NCI-H1694 (cell line): ENCODE measurements around the gene SRRM4.

ENCODE experiments used
- DNase-seq: peaks from one replicate; lab custom pipeline; 2025; lab: John Stamatoyannopoulos, UW

SRRM4 gene

GRCh38 chr12:119168721-119169120 lies 187.4 kb downstream of the SRRM4 start:
- no peak for DNase-seq

DNA sequence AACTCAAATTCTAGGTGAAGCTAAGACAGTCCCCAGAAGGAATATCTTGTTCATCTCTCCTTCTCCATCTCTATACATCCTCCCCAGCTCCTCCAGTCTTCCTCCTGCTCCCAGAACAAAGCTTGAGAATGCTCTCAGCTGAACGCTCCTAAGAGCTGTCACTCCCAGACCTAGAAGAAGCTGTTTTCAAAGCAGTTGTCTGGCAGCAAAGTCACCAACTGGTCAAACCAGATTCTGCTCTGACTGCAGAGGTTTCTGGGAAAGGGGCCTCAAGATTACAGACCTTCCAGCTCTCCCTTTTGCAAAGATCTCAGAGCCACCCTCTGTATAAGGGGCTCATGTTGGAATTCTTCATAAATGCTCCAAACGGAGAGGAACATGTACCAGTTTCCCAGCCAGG lies 187.8 kb downstream of the SRRM4 start:
- DNase-seq, result no peak

GRCh38 chr12:119171291-119171690 lies 189.9 kb downstream of the SRRM4 start:
- DNase-seq, result no peak

- no peak for DNase-seq
Measured at GRCh38 chr12:119171691-119172425, 190.5 kb downstream of the SRRM4 start.

DNA sequence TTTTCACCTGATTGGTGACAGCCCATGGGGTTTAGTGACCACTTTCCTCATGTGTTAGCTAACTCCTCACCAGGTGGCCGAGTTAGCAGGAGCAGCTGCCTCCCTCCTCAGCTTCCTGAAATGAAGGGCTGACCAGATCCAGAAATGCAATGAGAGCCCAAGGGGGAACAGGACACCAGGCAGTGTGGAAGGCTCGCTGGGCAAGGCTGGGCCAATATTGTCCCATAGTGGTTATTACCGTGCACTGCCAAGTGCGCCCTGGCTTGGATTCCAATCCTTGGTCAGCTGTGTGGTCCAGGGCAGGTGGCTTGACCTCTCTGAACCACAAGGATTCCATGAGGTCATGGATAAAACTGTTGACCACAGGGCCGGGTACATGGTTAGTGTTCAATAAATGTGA lies 193.7 kb downstream of the SRRM4 start:
- no peak for DNase-seq

- peak; percentile 37 for DNase-seq
Measured at GRCh38 chr12:119176267-119177055, 195.1 kb downstream of the SRRM4 start.

GRCh38 chr12:119177056-119177325 lies 195.7 kb downstream of the SRRM4 start:
- DNase-seq, result no peak

DNA sequence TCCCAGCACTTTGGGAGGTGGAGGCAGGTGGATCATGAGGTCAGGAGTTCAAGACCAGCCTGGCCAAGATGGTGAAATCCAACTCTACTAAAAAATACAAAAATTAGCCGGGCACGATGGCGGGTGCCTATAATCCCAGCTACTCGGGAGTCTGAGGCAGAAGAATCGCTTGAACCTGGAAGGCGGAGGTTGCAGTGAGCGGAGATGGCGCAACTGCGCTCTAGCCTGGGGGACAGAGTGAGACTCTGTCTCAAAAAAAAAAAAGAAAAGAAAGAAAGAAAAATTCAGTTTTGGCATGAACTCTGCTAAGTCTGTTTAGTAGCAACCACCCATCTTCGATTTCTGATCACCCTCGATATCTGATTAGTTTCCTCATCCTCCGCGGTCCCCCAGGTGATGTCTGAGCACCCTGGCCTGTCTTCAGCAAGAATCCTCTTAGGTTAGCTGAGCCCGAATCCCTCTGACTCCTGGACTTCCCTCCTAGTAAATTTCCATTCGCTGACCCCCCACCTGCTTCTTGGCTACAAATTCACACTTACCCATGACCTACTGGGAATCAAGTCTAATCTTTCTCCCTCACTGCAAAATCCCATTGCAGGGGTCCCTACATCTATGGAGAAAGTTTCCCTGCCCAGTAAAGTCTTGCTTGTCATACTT lies 196.5 kb downstream of the SRRM4 start:
- DNase-seq, result no peak

DNA sequence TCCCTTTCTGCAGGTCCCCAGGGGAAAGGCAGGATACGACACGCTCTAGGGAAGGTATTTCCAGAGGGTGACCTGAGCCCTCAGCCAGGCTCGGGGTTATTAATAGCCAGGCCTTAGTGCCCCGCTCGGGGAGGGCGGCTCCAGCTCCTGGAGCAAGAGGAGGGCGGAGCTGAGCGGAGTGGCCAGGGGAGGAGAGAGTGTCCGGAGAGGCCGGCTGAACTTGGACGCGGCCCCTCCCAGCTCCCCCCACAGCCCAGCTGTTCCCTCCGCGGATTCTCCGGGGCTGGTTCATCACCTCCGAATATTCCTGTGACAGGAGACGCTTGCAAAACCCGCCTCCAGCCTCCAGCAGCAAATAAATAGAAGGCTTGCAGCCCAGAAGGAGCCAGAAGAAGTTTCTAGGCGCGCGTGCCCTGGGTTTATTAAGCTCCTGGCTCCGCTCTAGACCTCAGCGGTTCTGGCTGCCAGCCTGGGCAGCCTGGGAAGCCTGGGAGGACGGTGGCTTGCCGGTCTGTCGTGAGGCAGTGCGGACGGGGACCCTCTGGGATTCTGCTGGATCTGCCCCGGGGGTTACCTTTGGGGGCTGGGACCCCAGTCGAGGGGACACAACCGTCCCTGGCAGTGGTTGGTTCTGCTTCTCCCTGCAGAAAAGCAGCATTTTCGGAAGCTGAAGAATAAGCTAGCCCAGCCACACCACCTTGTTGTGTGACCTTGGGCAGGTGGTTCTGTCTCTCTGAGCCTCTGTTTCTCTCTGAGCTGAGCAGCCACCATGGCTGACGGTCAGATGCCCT lies 197.4 kb downstream of the SRRM4 start, which contains the start of gene HSPB8:
Gene HSPB8, plus strand, starts transcription at position 388 of the 791 bp plus-strand sequence. Its CDS starts 382 bp downstream, at position 770.
- no peak for DNase-seq

DNA sequence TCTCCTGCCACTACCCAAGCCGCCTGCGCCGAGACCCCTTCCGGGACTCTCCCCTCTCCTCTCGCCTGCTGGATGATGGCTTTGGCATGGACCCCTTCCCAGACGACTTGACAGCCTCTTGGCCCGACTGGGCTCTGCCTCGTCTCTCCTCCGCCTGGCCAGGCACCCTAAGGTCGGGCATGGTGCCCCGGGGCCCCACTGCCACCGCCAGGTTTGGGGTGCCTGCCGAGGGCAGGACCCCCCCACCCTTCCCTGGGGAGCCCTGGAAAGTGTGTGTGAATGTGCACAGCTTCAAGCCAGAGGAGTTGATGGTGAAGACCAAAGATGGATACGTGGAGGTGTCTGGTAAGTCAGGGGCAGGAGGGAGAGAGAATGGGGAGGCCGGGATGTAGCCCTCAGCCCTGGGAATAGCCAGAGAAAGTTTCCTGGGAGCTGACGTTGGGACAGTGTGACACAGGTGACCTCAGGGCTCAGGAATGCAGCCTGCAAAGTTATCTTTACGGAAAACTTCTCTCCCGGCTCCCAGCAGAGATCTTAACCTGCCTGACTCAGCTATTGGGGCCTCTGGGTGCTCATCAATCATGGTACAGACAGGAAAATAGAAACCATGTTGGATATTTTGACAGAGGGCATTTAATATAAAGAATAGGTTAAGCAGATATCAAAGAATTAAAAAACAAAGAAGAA lies 198.1 kb downstream of the SRRM4 start:
- DNase-seq, result no peak

DNA sequence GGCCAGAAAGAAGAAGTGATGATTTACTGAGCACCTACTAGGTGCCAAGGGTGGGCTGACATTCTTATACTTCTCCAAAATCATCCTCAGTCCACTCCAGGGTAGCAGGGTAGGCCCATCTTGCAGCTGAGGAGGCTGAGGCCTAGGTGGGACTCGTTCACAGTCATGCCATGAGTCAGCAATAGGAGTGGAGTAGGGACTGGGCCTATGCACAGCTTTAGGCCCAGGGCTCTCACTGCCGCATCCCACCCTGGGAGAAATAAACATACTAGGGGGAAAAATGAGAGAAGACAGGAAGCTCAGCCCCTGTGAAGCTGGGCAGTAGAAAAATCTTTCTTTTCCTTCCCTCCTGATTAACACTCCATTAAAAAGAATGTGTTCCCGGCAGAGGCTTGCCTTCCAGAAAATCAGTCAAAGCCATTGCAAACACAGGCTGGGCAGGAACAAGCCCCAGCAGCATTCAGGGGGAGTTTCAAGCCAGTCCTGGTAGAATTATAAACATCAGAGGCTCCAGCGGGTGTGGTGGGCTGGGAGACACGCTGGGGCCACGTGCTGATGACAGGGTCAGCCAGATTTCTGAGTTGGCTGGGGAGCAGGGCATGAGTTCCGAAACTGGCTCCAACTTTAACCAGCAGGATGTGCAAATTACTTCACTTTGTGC lies 199.2 kb downstream of the SRRM4 start:
- no peak for DNase-seq

GRCh38 chr12:119181202-119181601 lies 199.9 kb downstream of the SRRM4 start:
- no peak for DNase-seq

GRCh38 chr12:119181944-119182343 lies 200.6 kb downstream of the SRRM4 start:
- no peak for DNase-seq

DNA sequence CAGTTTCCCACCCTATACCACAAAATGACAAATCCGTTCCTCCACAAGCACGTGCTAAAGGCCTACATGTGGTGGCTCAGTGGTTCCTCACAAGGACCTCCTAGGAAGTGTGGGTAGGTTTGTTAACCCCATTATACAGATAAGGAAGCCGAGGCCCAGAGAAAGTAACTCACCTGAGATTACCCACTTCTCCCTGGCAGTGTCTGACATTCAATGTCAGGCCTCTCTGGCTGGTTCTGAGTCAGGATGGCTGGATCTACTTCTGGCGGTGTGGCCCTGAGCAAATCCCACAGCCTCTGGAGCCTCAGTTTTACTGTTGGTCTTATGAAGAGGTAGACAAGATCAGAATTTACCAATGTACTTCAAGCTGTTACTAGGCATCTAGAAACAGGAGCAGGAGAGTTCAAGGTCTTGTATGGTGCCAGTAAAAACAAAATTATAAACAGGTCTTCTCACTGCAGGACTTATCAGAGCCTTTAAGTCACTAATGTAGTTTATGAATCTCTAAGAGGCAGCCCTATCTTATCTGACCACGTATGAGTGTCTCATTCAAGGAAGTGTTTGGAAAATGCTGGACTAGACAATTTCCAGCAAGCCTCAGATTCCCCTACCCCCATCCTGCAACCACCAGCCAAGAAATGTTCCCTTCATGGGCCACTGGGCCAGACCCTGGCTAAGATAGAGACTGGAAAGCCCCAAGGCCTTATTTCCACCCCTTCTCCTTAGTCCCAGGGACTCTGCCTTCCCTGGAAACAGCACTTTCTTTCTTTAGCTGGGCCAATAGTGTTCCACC lies 201.6 kb downstream of the SRRM4 start:
- DNase-seq, result no peak

DNA sequence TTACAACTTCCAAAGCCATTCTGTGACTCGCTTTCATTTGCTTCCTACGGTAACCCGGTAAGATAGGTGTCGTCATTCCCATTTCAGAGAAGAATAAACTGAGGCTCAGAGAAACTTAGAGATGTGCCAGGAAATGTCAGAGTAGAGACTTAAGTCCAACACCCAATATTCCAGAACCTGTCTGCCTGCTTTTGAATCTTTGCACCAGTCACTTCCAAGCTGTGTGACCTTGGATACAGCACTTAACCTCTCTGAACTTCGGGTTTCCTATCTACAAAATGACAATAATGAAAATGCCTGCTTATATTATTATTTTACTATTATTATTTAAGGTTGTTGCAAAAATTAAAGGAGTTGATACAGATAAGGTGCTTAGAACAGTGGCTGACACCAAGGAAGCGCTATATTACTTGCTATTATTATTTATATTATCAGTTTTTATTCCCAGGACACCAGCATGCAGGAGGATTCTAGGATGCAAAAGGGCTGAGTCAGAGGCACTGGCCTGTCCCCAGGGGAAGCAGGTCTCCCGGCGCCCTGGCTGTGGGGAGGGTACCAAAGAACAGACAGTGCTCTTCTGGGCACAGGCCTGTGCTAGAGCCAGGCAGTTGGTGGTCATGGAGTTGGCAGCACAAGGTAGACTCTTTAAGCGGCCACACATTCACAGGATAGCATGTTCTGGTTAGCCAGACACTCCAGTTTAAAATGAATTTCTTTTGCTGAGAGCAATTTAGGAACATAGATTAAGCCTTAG lies 202.8 kb downstream of the SRRM4 start:
- no peak for DNase-seq

GRCh38 chr12:119195256-119195655 lies 213.9 kb downstream of the SRRM4 start:
- DNase-seq, result no peak

- no peak for DNase-seq
Measured at GRCh38 chr12:119198440-119198839, 217.1 kb downstream of the SRRM4 start.

DNA sequence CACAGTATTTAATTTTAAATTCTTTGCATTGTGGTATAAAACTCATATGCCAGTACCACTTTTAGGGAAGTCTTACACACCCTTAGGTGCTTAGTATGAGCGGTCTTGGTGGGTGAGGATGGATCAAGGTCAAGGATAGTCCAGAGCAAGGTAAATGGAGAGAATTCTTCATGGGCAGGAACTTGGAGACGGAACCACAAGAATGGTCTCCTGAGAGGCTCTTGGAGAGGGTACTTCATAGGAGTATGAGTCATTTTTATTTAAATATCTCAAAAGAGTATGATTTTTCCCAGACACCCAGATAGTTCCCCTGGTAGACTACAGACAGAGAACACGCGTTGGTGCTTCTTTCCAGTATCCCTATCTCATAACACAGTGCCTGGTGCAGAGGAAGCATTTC lies 219.3 kb downstream of the SRRM4 start:
- DNase-seq, result no peak

- DNase-seq, result no peak
Measured at GRCh38 chr12:119201789-119202543, 220.6 kb downstream of the SRRM4 start.
